Chondrocyte (in vitro differentiated cells): Measurements from ENCODE around the gene HRC. TPM values are rescaled to one million over a fixed set of nuclear protein-coding genes. Genes with fewer than 3 reads are reported as not detected.
"Not testable (repeated sequence)": the region's sequence is repeated elsewhere in the genome, so short reads cannot be mapped to it uniquely, and the experiment has no call there.

Experiments used
- DNase-seq: peaks from one replicate; pipeline ENCODE4 v3.0.0; 2021; ENCODE audit warnings: mixed read lengths, low spot score
- H3K27ac Mint-ChIP-seq: one replicate; pipeline ENCODE4 v1.8.0; 2021; ENCODE audit warnings: mild to moderate bottlenecking, moderate library complexity, mixed read lengths; ENCODE audit not compliant: unreplicated experiment
- H3K27me3 Mint-ChIP-seq: 2 replicates; pipeline ENCODE4 v1.8.0; 2021; ENCODE audit warnings: low read depth, mixed read lengths
- H3K36me3 Mint-ChIP-seq: 2 replicates; pipeline ENCODE4 v1.8.0; 2021; ENCODE audit warnings: low read depth, mixed read lengths
- H3K4me1 Mint-ChIP-seq: 2 replicates; pipeline ENCODE4 v1.8.0; 2021; ENCODE audit warnings: low read depth, mild to moderate bottlenecking, mixed read lengths
- H3K4me3 Mint-ChIP-seq: one replicate; pipeline ENCODE4 v1.8.0; 2021; ENCODE audit warnings: mild to moderate bottlenecking, moderate library complexity, mixed read lengths; ENCODE audit not compliant: unreplicated experiment
- H3K9me3 Mint-ChIP-seq: 2 replicates; pipeline ENCODE4 v1.8.0; 2021; ENCODE audit warnings: low read depth, mixed read lengths
- CTCF ChIP-seq: fragments of 200-600 bp; sonication (generic); IDR thresholded peaks from 2 replicates; pipeline ENCODE4 v1.5.0; 2021; ENCODE audit warnings: antibody characterized with exemption, mild to moderate bottlenecking, moderate library complexity
- total RNA-seq: library from RNA; stranded (reverse); gene quantifications from 3 replicates; pipeline ENCODE4 v1.2.1, GENCODE V29; 2021

HRC gene
- total RNA-seq, 1 donor from 2014 or later: not detected

GRCh38 chr19:49148784-49149651 lies 6.2 kb downstream of the HRC start:
- Mint-ChIP-seq H3K9me3 (peaks cover 3% of the 10 kb centered on the region), H3K4me3 (peak overlapping the region; percentile 91), H3K27me3 (no peaks in the 10 kb centered on the region), H3K27ac (peak overlapping the region; percentile 82), H3K4me1 (peaks cover 24% of the 10 kb centered on the region), H3K36me3 (peaks cover 1% of the 10 kb centered on the region)
- DNase-seq: peak; percentile 99
- no peak for TF ChIP-seq CTCF

- Mint-ChIP-seq H3K27ac (no peak overlapping the region), H3K4me1 (peaks cover 25% of the 10 kb centered on the region)
Measured at GRCh38 chr19:49148044-49148682, 7.0 kb downstream of the HRC start.

GRCh38 chr19:49146408-49146770 lies 8.8 kb downstream of the HRC start:
- H3K4me3 Mint-ChIP-seq, H3K9me3 Mint-ChIP-seq, H3K27ac Mint-ChIP-seq, H3K36me3 Mint-ChIP-seq, DNase-seq, H3K27me3 Mint-ChIP-seq: not testable (repeated sequence)
- peaks cover 33% of the 10 kb centered on the region for H3K4me1 Mint-ChIP-seq

More at GRCh38 chr19:49148044-49148682, 7.0 kb downstream of the HRC start:
- Mint-ChIP-seq H3K9me3 (no peaks in the 10 kb centered on the region), H3K4me3 (peak overlapping the region; percentile 52), H3K36me3 (no peaks in the 10 kb centered on the region), H3K27me3 (no peaks in the 10 kb centered on the region)
- no peak for TF ChIP-seq CTCF
- no peak for DNase-seq

- peaks cover 32% of the 10 kb centered on the region for H3K4me1 Mint-ChIP-seq
- H3K4me3 Mint-ChIP-seq: peak overlapping the region; percentile 57
- H3K9me3 Mint-ChIP-seq: no peaks in the 10 kb centered on the region
- H3K36me3 Mint-ChIP-seq: no peaks in the 10 kb centered on the region
- peak; percentile 93 for DNase-seq
- TF ChIP-seq CTCF: peak; percentile 96
- no peak overlapping the region for H3K27ac Mint-ChIP-seq
- no peaks in the 10 kb centered on the region for H3K27me3 Mint-ChIP-seq
Measured at GRCh38 chr19:49145573-49146407, 9.4 kb downstream of the HRC start.

- Mint-ChIP-seq H3K4me1 (peaks cover 22% of the 10 kb centered on the region), H3K27ac (peak overlapping the region; percentile 86), H3K9me3 (no peaks in the 10 kb centered on the region), H3K36me3 (no peaks in the 10 kb centered on the region), H3K4me3 (peak overlapping the region; percentile 98), H3K27me3 (no peaks in the 10 kb centered on the region)
- no peak for TF ChIP-seq CTCF
- no peak for DNase-seq
Measured at GRCh38 chr19:49142866-49143335, 12.3 kb downstream of the HRC start.
